Measurements from ENCODE around the gene PIP5K1C. TPM values are rescaled to one million over a fixed set of nuclear protein-coding genes. Genes with fewer than 3 reads are reported as not detected.

The PIP5K1C gene
- total and polyA plus RNA-seq, 9 of the 15 experiments (the other 6 are each of a cell fraction or from before 2014, with no cell fraction given): 0.38 to 22.1 (median 4.1) TPM

DNA sequence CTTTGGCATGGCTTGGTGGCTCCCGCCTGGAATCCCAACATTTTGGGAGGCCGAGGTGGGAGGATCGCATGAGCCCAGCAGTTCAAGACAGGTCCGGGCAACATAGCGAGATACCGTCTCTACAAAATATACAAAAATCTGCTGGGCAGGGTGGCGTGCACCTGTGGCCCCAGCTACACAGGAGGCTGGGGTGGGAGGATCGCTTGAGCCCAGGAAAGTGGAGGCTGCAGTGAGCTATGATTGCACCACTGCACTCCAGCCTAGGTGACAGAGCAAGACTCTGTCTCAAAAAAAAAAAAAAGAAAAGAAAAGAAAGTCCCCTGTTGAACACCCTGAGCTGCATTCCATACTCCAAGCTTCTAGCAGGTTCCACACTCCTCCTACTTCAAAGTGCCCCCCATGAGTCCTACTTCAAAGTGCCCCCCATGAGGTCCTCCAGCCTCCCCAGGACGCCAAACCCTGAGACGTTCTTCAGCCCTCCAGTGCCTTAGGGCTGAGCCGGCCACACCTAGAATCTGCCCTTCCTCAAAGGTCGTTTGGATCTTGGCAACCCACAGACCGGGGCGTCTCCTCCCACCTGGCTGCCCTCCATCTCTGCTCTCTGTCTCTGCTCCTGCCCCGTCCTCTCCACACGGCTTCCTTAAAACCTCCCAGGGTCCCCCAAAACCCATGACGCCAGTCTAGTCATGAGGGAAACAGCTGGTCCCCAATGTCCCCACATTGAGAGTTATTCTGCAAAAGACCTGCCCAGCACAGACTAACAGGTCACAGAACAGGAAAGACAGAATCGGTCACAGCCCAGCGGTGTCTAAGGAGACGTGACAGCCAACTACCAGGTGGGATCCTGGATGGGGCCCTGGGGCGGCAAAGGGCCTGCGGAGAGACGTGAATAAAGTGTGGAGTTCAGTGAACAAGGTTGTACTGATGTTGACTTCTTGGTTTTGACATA, 12.7 kb upstream of the PIP5K1C start:
- 35% methylated on average over 22 of the region's 23 CpGs for WGBS (ENCODE audit: insufficient coverage, low coverage, missing lambda C conversion rate)
- BruUV-seq (replicated peaks): no TSS peak
- ATAC-seq: peak; percentile 28; the same call in 2 of the 3 replicates

More for the DNA sequence above, 12.7 kb upstream of the PIP5K1C start:
- Histone ChIP-seq H3K27ac (ENCODE audit: extremely low read depth, low read depth, low read length) (no peak overlapping the region), H4K20me1 (replicated peaks; ENCODE audit: control insufficient read depth, insufficient read depth, low read length) (no peaks in the 10 kb centered on the region), H3K4me1 (replicated peaks in 1 of 2; ENCODE audit: control insufficient read depth in 2 of 2, insufficient read depth in 2 of 2, low read length in 2 of 2) (peaks cover 9 to 34% of the 10 kb centered on the region in 2 experiments; a peak in 3 of 5 replicates), H3K79me2 (ENCODE audit: control insufficient read depth, insufficient read depth, low read length) (no peaks in the 10 kb centered on the region), H3K27me3 (ENCODE audit: control insufficient read depth in 2 of 2, insufficient read depth in 2 of 2, low read length in 2 of 2) (no peaks in the 10 kb centered on the region), H3K4me2 (ENCODE audit: insufficient read depth, low read length) (no peak overlapping the region), H3K9ac (ENCODE audit: insufficient read depth in 1 of 2, low read depth in 2 of 2, low read length in 2 of 2) (peak overlapping the region in 1 of 2 experiments; percentile 85; a peak in 1 of 4 replicates), H3K4me3 (no peak overlapping the region), H3K36me3 (ENCODE audit: control insufficient read depth, insufficient read depth, low read length) (no peaks in the 10 kb centered on the region), H2AFZ (ENCODE audit: low read depth, low read length) (peak overlapping the region; percentile 54), H3K9me3 (replicated peaks; ENCODE audit: control insufficient read depth, insufficient read depth, low read depth, low read length) (no peaks in the 10 kb centered on the region), H3K9me1 (ENCODE audit: control insufficient read depth, insufficient read depth, low read length) (no peaks in the 10 kb centered on the region)
- DNase-seq (ENCODE audit: extremely low read depth in 1 of 4, low spot score in 3 of 4): no peak
- ChIA-PET CTCF (ENCODE audit: low intra/inter-chr PET ratio) (no interaction called here), POLR2A (interaction anchor here (0.5 kb wide), 1 partner anchor 46 kb away, joined by 3 read pairs; no protein-coding TSS in a partner anchor)
- no peak for TF ChIP-seq LARP7 (IDR thresholded peaks at IDR 0.05)
- TF ChIP-seq, protein P1, sequence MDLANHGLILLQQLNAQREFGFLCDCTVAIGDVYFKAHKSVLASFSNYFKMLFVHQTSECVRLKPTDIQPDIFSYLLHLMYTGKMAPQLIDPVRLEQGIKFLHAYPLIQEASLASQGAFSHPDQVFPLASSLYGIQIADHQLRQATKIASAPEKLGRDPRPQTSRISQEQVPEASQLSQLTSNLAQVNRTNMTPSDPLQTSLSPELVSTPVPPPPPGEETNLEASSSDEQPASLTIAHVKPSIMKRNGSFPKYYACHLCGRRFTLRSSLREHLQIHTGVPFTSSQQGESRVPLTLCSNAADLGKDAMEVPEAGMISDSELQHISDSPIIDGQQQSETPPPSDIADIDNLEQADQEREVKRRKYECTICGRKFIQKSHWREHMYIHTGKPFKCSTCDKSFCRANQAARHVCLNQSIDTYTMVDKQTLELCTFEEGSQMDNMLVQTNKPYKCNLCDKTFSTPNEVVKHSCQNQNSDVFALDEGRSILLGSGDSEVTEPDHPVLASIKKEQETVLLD (IDR thresholded peaks at IDR 0.05): no peak
- no peak for TF ChIP-seq YBX1 (IDR thresholded peaks at IDR 0.05)
- TF ChIP-seq, protein P2, sequence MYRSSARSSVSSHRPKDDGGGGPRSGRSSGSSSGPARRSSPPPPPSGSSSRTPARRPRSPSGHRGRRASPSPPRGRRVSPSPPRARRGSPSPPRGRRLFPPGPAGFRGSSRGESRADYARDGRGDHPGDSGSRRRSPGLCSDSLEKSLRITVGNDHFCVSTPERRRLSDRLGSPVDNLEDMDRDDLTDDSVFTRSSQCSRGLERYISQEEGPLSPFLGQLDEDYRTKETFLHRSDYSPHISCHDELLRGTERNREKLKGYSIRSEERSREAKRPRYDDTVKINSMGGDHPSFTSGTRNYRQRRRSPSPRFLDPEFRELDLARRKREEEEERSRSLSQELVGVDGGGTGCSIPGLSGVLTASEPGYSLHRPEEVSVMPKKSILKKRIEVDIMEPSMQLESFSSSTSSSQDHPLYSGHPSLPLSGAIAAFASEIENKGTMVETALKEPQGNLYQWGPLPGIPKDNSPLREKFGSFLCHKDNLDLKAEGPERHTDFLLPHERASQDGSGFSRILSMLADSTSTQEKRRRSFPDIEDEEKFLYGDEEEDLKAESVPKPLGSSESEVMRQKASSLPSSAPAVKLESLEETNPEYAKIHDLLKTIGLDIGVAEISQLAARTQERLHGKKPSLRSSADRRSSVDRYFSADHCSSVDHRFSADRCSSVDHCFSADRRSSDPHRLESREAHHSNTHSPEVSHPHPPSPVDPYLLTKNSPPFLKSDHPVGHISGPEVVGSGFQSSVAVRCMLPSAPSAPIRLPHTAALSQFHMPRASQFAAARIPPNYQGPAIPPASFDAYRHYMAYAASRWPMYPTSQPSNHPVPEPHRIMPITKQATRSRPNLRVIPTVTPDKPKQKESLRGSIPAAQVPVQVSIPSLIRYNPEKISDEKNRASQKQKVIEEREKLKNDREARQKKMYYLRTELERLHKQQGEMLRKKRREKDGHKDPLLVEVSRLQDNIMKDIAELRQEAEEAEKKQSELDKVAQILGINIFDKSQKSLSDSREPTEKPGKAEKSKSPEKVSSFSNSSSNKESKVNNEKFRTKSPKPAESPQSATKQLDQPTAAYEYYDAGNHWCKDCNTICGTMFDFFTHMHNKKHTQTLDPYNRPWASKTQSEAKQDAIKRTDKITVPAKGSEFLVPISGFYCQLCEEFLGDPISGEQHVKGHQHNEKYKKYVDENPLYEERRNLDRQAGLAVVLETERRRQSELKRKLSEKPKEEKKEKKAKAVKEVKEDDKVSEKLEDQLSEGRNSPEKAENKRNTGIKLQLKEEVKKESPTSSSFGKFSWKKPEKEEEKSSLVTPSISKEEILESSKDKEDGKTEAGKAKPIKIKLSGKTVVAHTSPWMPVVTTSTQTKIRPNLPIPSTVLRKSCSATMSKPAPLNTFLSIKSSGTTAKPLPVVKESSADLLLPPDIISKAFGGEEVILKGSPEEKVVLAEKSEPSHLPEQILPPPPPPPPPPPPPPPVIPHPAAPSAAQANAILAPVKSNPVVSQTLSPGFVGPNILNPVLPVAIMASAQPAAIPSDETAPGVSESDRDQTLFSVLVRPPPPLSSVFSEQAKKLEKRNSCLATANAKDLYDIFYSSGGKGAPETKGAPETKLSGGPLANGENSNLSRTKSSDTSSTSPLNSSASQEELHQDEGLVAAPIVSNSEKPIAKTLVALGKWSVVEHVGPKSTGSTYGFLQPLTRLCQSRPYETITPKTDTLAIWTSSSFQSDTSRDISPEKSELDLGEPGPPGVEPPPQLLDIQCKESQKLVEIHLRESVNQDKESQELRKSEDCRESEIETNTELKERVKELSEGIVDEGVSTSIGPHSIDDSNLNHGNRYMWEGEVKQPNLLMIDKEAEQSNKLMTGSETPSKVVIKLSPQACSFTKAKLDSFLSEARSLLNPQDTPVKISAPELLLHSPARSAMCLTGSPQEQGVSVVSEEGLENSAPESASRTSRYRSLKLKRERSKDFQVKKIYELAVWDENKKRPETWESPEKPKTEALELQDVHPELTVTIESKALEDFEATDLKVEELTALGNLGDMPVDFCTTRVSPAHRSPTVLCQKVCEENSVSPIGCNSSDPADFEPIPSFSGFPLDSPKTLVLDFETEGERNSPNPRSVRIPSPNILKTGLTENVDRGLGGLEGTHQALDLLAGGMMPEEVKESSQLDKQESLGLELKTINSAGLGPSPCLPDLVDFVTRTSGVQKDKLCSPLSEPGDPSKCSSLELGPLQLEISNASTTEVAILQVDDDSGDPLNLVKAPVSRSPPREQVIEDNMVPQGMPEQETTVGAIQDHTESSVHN (IDR thresholded peaks at IDR 0.05; ENCODE audit: borderline replicate concordance in 1 of 2, low read depth in 1 of 2): no peak
- TF ChIP-seq E2F3 (CRISPR knock-in tag; IDR thresholded peaks at IDR 0.05): no peak
- no peak for TF ChIP-seq SMAD1 (IDR thresholded peaks at IDR 0.05; ENCODE audit: low read depth, low read length, partially characterized antibody)
- no peak for TF ChIP-seq JUNB (CRISPR knock-in tag; conservative IDR thresholded peaks at IDR 0.05)
- TF ChIP-seq ZNF431 (CRISPR knock-in tag; IDR thresholded peaks at IDR 0.05): no peak
- TF ChIP-seq BCOR (IDR thresholded peaks at IDR 0.05): no peak; the same call in 1 of the 2 replicates
- TF ChIP-seq NFATC3 (IDR thresholded peaks at IDR 0.05): no peak
- no peak for TF ChIP-seq THRAP3 (IDR thresholded peaks at IDR 0.05; ENCODE audit: borderline replicate concordance)
- no peak for TF ChIP-seq MCM5 (IDR thresholded peaks at IDR 0.05; ENCODE audit: low read depth)
- TF ChIP-seq ZNF707 (CRISPR knock-in tag; conservative IDR thresholded peaks at IDR 0.05): no peak
- no peak for FAIRE-seq
- intact Hi-C loops (cut with micrococcal nuclease) (no loop called here), in situ Hi-C loops (cut with MboI) (no loop called here)
